HG02973 (cell line): ENCODE results near the gene C16orf95.

ENCODE experiments used
- ATAC-seq: cut with Tn5 transposase; IDR thresholded peaks from one replicate; pipeline ENCODE4 v1.9.1; 2021; ENCODE audit warnings: moderate library complexity; ENCODE audit not compliant: unreplicated experiment

C16orf95 gene

DNA sequence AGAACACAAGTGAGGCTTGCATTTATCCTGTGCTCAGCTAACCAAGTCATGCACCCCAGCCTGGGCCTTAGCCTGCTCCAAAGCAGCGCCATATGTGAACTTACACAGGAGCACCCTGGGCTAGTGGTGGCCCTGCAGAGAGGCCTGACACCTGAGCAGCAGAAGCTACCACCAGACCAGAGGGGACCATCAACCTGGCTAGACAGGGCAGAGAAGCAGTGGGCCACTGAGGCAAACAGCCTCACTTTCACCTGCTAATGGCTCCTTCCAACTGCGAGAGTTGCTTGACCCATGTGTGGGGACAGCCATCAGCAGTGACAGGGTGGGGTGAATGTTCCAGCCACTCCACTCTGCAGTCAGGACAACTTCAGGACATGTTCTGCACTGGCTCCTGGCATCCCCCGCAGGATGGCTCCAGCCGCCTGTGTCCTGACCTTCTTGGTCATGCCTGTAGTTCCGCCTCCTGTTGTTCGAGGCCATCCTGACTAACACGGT, 2.9 kb upstream of the C16orf95 start:
- no peak for ATAC-seq

- ATAC-seq: no peak
Observed at GRCh38 chr16:87319011-87319410, 1.8 kb upstream of the C16orf95 start.

DNA sequence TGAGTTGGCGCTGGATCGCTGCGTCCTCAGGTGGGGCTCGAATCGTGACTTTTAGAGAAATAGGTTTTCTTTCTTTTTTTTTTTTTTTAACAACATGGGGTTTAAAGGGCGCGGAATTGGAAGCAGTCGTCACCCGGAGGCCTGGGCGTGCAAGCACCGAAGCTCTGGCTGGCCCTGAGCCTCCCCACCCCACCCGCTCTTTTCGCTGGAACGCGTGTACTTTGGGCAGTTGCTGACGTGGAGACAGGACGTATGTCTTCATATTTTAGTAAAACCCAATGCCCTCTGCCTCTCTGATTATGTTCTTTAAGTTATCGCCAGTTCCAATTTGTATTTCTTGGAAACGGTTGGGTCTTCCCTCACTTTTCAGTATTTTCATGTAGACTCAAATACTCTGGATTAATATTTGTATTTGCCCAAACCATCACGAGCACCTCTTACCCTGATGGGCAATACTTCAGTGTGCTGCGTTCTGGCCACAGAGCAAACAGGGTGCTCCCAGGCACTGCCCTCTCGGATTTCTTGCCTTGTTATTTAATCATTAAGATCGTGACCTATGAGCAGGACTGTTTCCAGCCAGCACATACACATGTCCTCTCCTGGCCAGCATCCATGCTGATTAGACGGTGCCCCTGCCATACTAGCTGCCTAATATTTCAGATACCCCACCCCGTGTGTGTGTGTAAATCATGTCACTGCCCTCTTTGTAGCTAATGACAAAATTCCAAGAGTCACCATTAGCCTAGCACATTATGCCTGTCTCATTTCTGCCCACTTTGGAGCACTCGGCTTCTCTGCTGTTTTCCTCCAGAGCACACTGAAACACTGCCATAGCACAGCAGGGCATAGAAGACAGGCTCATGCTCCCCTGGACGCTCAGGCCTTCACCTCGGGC, 805 bp upstream of the C16orf95 start:
- peak; percentile 29 for ATAC-seq

GRCh38 chr16:87316450-87316922, 706 bp downstream of the C16orf95 start:
- ATAC-seq: no peak

GRCh38 chr16:87314990-87315420, 2.2 kb downstream of the C16orf95 start:
- ATAC-seq: no peak

DNA sequence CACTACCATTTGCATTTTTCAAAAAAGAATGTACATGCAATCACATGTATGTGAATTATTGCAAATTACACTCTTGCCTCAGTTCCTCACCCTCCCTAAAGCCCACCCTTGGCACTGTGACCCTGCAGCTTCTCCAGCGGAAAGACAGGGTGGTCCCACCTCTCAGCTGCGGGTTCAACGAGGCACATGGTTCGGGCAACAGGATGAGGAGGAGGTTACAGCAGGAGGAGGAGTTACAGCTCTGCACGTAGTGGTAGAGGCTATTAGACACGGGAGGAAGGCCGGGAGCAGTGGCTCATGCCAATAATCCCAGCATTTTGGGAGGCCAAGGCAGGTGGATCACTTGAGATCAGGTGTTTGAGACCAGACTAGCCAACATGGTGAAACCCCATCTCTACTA, 5.2 kb downstream of the C16orf95 start:
- no peak for ATAC-seq

DNA sequence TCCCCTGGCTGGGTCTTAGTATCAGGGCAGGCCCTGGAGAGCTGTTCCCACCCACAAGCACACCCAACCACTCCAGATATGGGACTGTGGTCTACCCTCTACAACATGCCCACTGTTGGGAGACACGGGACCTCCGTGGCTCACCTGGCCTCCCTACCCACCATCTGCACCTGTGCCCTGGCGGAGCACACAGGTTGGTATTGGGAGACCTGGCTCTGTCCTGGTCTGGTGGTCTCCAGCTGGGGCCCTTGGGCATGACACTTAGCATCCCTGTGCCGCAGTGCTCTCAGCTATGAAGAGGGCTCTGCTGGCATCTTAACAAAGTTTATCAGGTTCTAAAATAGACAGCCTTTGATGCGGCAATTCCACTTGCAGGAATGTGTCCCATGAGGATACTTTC, 5.8 kb downstream of the C16orf95 start:
- ATAC-seq: no peak

- ATAC-seq: no peak
Observed at GRCh38 chr16:87310610-87311009, 6.6 kb downstream of the C16orf95 start.

DNA sequence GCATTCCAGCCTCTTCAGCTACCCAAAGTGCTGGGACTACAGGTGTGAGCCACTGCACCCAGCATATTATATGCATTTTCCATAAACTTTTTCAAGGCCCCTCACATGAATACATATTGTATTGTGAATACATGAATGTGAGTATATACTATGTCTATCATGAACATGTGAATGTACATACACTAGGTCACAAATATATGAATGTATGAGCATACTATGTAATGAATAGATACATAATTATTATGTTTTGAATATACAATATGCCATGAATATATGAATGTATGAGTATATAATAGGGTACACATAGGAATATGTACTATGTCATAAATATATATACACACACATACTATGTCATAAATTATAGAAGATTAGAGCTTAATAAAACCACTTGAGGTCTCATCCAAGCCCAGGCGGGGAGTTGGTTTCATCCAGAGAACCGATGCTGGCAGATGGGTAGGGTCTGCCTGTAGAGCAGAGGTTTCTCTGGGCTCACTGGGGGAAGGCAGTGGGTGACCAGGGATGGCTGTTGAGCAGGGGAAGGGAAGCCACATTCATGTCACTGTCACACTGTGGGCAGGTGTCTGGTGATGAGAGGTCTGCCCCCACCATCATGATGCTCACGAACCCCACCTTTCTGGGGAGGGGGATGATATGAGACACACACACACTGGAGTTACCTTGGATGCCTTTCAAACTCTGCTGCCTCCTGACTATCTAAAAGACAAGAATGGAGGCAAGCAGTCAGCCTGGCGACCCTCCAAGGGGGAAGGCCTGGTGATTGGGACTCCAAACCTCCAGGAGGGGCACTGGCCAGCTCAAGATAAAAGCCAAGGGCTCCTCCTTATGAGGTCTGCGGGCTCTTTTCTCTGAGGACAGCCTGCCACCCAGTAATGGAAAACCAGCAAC, 7.3 kb downstream of the C16orf95 start:
- no peak for ATAC-seq

- no peak for ATAC-seq
Observed at GRCh38 chr16:87308826-87309225, 8.4 kb downstream of the C16orf95 start.

DNA sequence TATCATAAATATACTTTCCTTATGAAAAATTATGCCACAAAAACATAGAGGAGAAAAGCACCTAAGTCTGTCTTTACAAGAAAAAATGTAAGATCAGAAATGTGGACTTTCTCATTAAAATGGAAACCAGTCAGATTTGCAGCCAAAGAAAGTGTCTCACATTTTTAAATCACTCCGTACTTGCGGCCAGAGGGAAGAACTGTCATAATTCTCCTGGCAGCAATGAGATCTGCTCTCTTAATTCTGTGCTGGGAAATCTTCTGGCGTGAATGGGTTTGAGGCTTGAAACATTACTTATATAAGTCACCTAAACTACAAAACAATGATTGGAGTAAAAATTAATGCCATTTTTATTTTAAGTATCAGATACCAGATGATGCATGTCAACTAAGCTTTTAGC, 10.7 kb downstream of the C16orf95 start:
- ATAC-seq: no peak

DNA sequence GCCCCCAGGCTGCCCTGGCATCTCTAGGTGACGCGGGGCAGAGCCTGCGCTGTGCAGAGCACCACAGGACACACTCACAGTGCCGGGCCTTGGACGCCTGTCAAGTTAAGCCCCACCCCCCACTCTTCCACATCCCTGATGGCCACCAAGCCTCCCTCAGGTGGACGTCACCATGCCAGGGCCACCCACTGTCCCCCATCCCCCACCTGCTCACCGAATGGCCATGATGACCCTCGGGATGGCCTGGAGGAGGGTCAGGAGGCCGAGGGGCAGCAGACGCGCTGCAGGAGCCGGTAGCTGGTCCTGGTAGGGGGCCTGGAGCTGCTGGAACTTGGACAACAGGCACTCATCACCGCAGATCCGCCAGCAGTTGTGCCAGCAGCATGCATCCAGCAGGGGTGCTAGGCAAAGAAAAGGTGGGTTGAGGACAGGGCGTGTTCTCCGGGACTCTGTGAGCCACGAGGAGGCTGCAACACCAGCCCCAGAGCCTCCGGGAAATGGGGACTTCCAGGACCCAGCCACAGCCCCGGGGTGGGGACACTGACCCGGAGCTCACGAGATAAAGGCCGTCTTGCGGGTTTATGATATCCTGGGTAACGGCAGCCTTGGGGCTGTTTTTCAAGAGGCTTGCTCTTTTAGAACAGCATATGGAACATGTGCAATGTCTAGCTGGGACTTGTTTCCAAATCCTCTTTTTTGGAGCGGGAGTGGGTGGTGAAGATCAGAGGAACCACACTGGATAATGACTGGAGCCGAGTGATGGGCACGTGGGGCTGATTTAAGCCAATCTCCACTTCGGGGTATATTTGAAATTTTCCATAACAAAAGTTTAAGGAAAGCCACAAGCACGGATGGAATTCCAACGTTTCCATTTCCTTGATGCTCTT, 11.4 kb downstream of the C16orf95 start:
- no peak for ATAC-seq

DNA sequence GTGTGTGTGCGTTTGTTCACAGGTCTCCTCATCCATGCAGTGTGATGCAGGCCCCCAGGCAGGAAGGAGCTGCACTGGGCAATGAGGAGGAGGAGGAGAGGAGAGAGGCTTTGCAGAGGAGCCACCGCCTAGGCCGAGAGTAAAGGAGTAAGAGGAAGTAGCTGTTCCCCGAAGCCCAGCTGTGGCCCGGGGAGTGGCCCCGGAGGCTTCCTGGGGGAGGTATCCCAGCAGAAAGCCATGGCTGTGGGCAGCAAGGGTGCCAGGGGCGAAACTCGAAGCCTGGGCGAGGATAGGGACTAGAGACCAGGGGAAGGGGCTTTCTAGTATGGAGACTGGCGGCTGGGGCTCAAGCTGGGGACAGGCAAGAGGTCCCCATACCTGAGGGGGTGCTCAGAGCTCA, 12.2 kb downstream of the C16orf95 start:
- no peak for ATAC-seq

DNA sequence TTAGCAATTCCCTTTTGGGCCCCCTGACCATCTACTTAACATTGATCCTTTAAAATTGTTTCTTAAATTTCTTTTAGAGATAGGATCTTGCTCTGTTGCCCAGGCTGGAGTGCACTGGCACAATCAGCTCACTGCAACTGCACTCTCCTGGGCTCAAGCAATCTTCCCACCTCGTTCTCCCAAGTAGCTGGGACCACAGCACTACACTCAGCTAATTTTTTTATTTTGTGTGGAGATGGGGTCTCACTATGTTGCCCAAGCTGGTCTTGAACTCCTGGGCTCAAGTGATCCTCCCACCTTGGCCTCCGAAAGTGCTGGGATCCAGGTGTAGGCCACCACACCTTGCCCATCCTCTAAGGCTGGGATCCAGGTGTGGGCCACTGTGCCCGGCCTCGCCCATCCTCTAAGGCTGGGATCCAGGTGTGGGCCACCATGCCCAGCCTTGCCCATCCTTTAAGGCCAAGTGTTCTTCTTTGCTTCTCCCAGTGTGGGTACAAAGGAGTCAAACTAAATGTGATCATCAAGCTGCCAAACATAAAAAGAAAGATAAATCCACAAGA, 13.2 kb downstream of the C16orf95 start:
- ATAC-seq: no peak

DNA sequence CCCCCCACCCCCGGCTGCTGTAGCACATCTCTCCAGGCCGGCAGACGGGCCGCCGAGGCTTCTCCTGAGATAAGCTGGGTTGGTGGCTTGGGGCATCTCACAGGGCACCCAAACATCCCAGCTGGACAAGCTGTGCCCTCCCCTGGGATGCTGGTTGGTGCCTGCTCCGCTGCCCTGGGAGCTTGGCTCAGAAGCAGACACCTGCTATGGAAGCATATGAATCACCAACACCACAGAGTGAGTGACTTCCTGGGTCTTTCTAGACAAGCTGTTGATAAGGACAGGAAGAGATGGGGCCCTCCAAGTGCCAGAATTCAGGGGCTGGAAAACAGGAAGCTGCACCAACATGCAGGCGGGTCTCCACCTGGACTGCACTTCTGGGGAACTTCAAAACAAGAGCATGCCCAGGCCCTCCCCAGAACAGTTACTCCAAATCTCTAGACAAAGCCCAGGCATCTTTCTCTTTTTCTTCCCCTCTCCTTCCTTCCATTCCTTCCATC, 13.7 kb downstream of the C16orf95 start:
- ATAC-seq: no peak

GRCh38 chr16:87298857-87299465, 18.2 kb downstream of the C16orf95 start:
- no peak for ATAC-seq

DNA sequence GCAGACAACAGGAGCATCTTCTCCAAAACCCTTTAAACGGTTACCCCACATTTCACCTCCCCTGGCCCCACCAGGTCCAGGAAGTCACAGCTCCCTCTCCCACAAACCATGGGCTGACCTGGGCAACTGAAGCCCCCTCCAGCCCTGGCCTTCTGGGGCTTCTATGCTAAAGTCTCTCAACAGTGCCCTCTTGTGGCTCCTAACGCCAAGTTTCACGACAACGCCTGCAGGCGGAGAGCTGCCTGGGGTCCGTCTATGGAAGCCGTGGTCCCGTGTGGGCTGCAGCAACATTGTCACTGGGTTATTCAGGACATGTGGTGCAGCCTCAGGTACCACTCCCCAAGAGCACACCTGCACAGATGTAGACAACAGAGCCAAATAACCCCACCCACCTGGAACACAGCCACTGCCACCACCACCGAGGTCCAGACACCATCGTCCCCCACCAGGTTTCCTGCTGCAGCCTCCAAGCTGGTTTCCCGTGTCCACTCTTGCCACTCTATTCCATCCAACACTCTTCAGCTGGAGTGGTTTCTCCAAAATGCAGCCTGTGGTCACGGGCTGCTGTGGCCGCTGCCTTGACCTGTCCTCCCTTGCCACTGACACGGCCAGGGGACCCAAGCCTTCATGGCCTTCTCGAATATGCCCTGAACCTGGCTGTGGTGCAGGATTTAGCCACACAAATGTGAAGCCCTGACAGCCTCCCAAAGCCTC, 19.1 kb downstream of the C16orf95 start:
- no peak for ATAC-seq

DNA sequence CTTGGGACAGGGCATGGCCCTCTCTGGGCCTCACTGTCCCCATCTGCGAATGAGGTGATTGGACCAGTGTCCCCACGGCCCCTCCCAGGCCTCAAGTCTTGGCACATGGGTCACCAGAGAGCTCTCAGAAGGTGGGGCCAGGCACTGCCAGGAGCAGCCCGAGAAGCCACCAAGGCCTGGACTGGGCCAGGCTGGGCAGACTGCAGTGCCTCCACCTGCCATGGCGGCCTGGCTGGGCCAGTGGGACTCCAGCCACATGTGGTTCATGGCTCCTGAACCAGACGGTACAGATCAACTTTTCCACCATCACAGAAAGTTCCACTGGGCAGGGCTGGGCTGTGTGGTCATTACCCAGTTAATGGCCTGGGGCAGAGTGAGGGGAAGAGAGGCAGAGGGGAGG, 19.8 kb downstream of the C16orf95 start:
- no peak for ATAC-seq
